HepG2 (cell line): ENCODE measurements around the gene GADD45B. TPM values are rescaled to one million over a fixed set of nuclear protein-coding genes. Genes with fewer than 3 reads are reported as not detected.

Source experiments
- CREB1 ChIP-seq, 2 experiments: fragments of 450-650 bp in 1 of 2; IDR thresholded peaks; 2 replicates each; pipeline ENCODE4 v1.6.1; 2016 to 2017; ENCODE audit warnings: control low read depth in 1 of 2, mild to moderate bottlenecking in 1 of 2, missing compliant biosample characterization in 1 of 2, missing genetic modification characterization in 1 of 2
- HIVEP1 ChIP-seq: sonication (generic); formaldehyde crosslinking; IDR thresholded peaks from 2 replicates; pipeline ENCODE4 v1.4.0; 2020; ENCODE audit warnings: mild to moderate bottlenecking, missing genetic modification reagents
- LCORL ChIP-seq, 2 experiments: fragments of 450-650 bp in 1 of 2; sonication (generic) in 1 of 2; formaldehyde crosslinking in 1 of 2; IDR thresholded peaks; 2 replicates each; pipeline versions ENCODE4 v1.5.0 to v1.6.1; 2017 to 2020; ENCODE audit warnings: antibody characterized with exemption in 1 of 2, missing genetic modification reagents in 1 of 2
- RFX5 ChIP-seq: IDR thresholded peaks from 2 replicates; pipeline ENCODE4 v1.6.1; 2011; ENCODE audit warnings: low read depth, low read length, improper control_type of control experiment
- SP140L ChIP-seq: sonication (generic); formaldehyde crosslinking; IDR thresholded peaks from 2 replicates; pipeline ENCODE4 v1.4.0; 2020; ENCODE audit warnings: missing genetic modification reagents, borderline replicate concordance
- TARDBP ChIP-seq: sonication (generic); formaldehyde crosslinking; IDR thresholded peaks from 2 replicates; pipeline ENCODE4 v1.8.0; 2022; ENCODE audit warnings: mild to moderate bottlenecking, missing genetic modification reagents
- ZFP62 ChIP-seq: sonication (generic); formaldehyde crosslinking; IDR thresholded peaks from 2 replicates; pipeline ENCODE4 v1.4.0; 2020; ENCODE audit warnings: missing genetic modification reagents
- ZNF296 ChIP-seq: sonication (generic); formaldehyde crosslinking; conservative IDR thresholded peaks from 2 replicates; pipeline ENCODE4 v1.5.0; 2020; ENCODE audit warnings: mild to moderate bottlenecking, missing genetic modification reagents
- ZNF496 ChIP-seq: sonication (generic); formaldehyde crosslinking; IDR thresholded peaks from 2 replicates; pipeline ENCODE4 v1.8.1; 2023; ENCODE audit warnings: mild to moderate bottlenecking, moderate library complexity, missing genetic modification reagents; ENCODE audit not compliant: insufficient replicate concordance
- ZNF570 ChIP-seq: sonication (generic); formaldehyde crosslinking; IDR thresholded peaks from 2 replicates; pipeline ENCODE4 v1.4.0; 2020; ENCODE audit warnings: mild to moderate bottlenecking, missing genetic modification reagents, borderline replicate concordance
- polyA plus RNA-seq, 8 experiments: library from polyadenylated mRNA; depleted of rRNA in 3 of 8; stranded (reverse) in 7 of 8; unstranded in 1 of 8; fragments of >200 nt; fragmentation: Illumina TruSeq in 4 of 8; extraction: Trizol in 4 of 8; gene quantifications; 2 replicates each; pipeline versions ENCODE4 v1.2.1 to v1.2.3, GENCODE V29; 2011 to 2016; ENCODE audit warnings: low read depth in 4 of 8, missing spikeins in 1 of 8, mixed read lengths in 1 of 8; ENCODE audit not compliant: insufficient read depth in 1 of 8
- total RNA-seq, 5 experiments: library from RNA; depleted of rRNA; stranded (reverse); fragments of >200 nt; fragmentation: Illumina TruSeq; extraction: Trizol; gene quantifications; 2 replicates each; pipeline ENCODE4 v1.2.3, GENCODE V29; 2016; ENCODE audit warnings: low read depth in 1 of 5
- TF ChIP-seq, protein P1 (sequence below): fragments of 450-650 bp; IDR thresholded peaks from 2 replicates; pipeline ENCODE4 v1.6.1; 2017
- TF ChIP-seq, protein P2 (sequence below): IDR thresholded peaks from 2 replicates; pipeline ENCODE4 v1.6.1; 2016; ENCODE audit warnings: missing compliant biosample characterization, missing genetic modification reagents, borderline replicate concordance
- TF ChIP-seq, protein P3 (sequence below), 2 experiments: fragments of 450-650 bp in 1 of 2; sonication (generic) in 1 of 2; formaldehyde crosslinking; IDR thresholded peaks; 2 replicates each; pipeline versions ENCODE4 v1.5.0 to v1.8.0; 2020 to 2022; ENCODE audit warnings: mild to moderate bottlenecking in 1 of 2, missing genetic modification reagents in 1 of 2
- TF ChIP-seq, protein P4 (sequence below): sonication (generic); formaldehyde crosslinking; IDR thresholded peaks from 2 replicates; pipeline ENCODE4 v1.8.1; 2022; ENCODE audit warnings: low read depth, mild to moderate bottlenecking, missing genetic modification reagents
- TF ChIP-seq, protein P5 (sequence below): sonication (generic); formaldehyde crosslinking; IDR thresholded peaks from 2 replicates; pipeline ENCODE4 v1.9.0; 2021; ENCODE audit warnings: missing genetic modification reagents, borderline replicate concordance
- TF ChIP-seq, protein P6 (sequence below): sonication (generic); formaldehyde crosslinking; IDR thresholded peaks from 2 replicates; pipeline ENCODE4 v1.8.0; 2022; ENCODE audit warnings: missing genetic modification reagents, mild to moderate bottlenecking, moderate library complexity, borderline replicate concordance

Gene GADD45B
- total and polyA plus RNA-seq, 2 of the 13 experiments (the other 11 are each of a cell fraction or from before 2014, with no cell fraction given), result 4.6 to 34.1 TPM

DNA sequence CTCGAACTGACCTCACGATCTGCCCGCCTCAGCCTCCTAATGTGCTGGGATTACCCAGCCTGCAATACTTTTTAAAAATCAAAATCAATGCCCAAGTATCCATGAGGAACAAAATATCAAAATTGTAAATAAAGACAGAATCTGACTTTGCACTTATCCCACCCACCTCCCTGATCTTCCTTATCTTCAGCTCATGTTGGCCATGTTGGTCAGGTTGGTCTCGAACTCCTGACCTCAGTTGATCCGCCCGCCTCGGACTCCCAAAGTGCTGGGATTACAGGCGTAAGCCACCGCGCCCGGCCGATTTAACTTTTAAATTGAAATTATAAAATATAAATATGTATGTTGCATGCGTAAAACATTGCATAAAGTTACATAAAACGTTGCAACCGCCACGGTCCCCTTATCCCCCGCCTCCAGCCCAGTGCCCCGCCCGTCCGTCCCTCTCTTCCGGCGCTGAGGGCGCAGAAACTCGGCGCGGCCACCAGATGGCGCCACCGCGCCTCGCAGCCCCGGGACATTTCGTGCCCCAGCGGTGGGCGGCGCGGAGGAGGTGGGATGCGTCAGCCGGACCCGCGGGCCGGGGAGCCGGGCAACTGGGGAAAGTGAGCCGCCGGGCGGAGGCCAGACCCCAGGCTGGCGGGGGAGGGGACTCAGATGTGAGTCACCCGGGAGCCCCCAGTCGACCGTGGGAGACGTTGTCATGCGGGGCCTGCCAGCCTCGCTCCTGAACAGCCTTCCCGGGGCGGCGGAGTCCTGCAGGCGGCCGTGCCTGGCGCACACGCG, 1.5 kb upstream of the GADD45B start (continued):
- TF ChIP-seq RFX5, result peak; percentile 20; the same call in 1 of the 2 replicates
- no peak for TF ChIP-seq TARDBP
- no peak for TF ChIP-seq LCORL (IDR thresholded peaks at IDR 0.05)
- TF ChIP-seq LCORL (CRISPR knock-in tag; IDR thresholded peaks at IDR 0.05), result peak; percentile 93
- TF ChIP-seq, protein P1, sequence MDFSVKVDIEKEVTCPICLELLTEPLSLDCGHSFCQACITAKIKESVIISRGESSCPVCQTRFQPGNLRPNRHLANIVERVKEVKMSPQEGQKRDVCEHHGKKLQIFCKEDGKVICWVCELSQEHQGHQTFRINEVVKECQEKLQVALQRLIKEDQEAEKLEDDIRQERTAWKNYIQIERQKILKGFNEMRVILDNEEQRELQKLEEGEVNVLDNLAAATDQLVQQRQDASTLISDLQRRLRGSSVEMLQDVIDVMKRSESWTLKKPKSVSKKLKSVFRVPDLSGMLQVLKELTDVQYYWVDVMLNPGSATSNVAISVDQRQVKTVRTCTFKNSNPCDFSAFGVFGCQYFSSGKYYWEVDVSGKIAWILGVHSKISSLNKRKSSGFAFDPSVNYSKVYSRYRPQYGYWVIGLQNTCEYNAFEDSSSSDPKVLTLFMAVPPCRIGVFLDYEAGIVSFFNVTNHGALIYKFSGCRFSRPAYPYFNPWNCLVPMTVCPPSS, result no peak
- no peak for TF ChIP-seq ZNF496 (CRISPR knock-in tag)
- TF ChIP-seq HIVEP1 (CRISPR knock-in tag), result 0 out of 2 replicates have a peak, but pooled peaks have one; percentile 32
- TF ChIP-seq ZNF296 (CRISPR knock-in tag), result no peak
- TF ChIP-seq, protein P2, sequence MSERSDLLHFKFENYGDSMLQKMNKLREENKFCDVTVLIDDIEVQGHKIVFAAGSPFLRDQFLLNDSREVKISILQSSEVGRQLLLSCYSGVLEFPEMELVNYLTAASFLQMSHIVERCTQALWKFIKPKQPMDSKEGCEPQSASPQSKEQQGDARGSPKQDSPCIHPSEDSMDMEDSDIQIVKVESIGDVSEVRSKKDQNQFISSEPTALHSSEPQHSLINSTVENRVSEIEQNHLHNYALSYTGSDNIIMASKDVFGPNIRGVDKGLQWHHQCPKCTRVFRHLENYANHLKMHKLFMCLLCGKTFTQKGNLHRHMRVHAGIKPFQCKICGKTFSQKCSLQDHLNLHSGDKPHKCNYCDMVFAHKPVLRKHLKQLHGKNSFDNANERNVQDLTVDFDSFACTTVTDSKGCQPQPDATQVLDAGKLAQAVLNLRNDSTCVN (CRISPR knock-in tag), result no peak
- TF ChIP-seq CREB1 (IDR thresholded peaks at IDR 0.05), result peak; percentile 49
- no peak for TF ChIP-seq CREB1 (CRISPR knock-in tag; IDR thresholded peaks at IDR 0.05)
- TF ChIP-seq, protein P3, sequence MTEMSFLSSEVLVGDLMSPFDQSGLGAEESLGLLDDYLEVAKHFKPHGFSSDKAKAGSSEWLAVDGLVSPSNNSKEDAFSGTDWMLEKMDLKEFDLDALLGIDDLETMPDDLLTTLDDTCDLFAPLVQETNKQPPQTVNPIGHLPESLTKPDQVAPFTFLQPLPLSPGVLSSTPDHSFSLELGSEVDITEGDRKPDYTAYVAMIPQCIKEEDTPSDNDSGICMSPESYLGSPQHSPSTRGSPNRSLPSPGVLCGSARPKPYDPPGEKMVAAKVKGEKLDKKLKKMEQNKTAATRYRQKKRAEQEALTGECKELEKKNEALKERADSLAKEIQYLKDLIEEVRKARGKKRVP (CRISPR knock-in tag; IDR thresholded peaks at IDR 0.05), result peak in 1 of 2 experiments; percentile 70; a peak in 1 of 4 replicates
- TF ChIP-seq ZFP62, result no peak
- TF ChIP-seq SP140L (CRISPR knock-in tag), result no peak
- no peak for TF ChIP-seq ZNF570 (CRISPR knock-in tag)
- TF ChIP-seq, protein P4, sequence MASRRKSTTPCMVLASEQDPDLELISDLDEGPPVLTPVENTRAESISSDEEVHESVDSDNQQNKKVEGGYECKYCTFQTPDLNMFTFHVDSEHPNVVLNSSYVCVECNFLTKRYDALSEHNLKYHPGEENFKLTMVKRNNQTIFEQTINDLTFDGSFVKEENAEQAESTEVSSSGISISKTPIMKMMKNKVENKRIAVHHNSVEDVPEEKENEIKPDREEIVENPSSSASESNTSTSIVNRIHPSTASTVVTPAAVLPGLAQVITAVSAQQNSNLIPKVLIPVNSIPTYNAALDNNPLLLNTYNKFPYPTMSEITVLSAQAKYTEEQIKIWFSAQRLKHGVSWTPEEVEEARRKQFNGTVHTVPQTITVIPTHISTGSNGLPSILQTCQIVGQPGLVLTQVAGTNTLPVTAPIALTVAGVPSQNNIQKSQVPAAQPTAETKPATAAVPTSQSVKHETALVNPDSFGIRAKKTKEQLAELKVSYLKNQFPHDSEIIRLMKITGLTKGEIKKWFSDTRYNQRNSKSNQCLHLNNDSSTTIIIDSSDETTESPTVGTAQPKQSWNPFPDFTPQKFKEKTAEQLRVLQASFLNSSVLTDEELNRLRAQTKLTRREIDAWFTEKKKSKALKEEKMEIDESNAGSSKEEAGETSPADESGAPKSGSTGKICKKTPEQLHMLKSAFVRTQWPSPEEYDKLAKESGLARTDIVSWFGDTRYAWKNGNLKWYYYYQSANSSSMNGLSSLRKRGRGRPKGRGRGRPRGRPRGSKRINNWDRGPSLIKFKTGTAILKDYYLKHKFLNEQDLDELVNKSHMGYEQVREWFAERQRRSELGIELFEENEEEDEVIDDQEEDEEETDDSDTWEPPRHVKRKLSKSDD, result no peak
- TF ChIP-seq, protein P5, sequence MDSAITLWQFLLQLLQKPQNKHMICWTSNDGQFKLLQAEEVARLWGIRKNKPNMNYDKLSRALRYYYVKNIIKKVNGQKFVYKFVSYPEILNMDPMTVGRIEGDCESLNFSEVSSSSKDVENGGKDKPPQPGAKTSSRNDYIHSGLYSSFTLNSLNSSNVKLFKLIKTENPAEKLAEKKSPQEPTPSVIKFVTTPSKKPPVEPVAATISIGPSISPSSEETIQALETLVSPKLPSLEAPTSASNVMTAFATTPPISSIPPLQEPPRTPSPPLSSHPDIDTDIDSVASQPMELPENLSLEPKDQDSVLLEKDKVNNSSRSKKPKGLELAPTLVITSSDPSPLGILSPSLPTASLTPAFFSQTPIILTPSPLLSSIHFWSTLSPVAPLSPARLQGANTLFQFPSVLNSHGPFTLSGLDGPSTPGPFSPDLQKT (CRISPR knock-in tag), result no peak
- TF ChIP-seq, protein P6, sequence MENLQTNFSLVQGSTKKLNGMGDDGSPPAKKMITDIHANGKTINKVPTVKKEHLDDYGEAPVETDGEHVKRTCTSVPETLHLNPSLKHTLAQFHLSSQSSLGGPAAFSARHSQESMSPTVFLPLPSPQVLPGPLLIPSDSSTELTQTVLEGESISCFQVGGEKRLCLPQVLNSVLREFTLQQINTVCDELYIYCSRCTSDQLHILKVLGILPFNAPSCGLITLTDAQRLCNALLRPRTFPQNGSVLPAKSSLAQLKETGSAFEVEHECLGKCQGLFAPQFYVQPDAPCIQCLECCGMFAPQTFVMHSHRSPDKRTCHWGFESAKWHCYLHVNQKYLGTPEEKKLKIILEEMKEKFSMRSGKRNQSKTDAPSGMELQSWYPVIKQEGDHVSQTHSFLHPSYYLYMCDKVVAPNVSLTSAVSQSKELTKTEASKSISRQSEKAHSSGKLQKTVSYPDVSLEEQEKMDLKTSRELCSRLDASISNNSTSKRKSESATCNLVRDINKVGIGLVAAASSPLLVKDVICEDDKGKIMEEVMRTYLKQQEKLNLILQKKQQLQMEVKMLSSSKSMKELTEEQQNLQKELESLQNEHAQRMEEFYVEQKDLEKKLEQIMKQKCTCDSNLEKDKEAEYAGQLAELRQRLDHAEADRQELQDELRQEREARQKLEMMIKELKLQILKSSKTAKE (CRISPR knock-in tag), result peak; percentile 43; the same call in 1 of the 2 replicates
